ENCODE measurements around the gene EHHADH. TPM values are rescaled to one million over a fixed set of nuclear protein-coding genes. Genes with fewer than 3 reads are reported as not detected.

The EHHADH gene
- total RNA-seq, 1 experiment from 2014 or later = 8.4 TPM

- H3K36me3 ChIP-seq (ENCODE audit: low read depth) = no peaks in the 10 kb centered on the region
- H3K9me2 ChIP-seq (ENCODE audit: insufficient read depth) = no peaks in the 10 kb centered on the region
- H3K4me1 ChIP-seq (replicated peaks; ENCODE audit: insufficient read depth) = no peaks in the 10 kb centered on the region
- H3K79me2 ChIP-seq (ENCODE audit: low read depth) = no peaks in the 10 kb centered on the region
- POLR2A ChIA-PET (ENCODE audit: unreplicated experiment) = no interaction called here
- H4K20me1 ChIP-seq (ENCODE audit: insufficient read depth) = no peaks in the 10 kb centered on the region
- BruUV-seq (replicated peaks) = no TSS peak
- no peak overlapping the region for H3K27ac ChIP-seq
- no peak overlapping the region for H3K4me3 ChIP-seq
- CTCF ChIA-PET = no interaction called here
- intact Hi-C loops (cut with micrococcal nuclease; ENCODE audit: unreplicated experiment) = no loop called here
- no peak overlapping the region for H3K4me2 ChIP-seq
- no peaks in the 10 kb centered on the region for H3K27me3 ChIP-seq (ENCODE audit: insufficient read depth, low read depth)
- TF ChIP-seq EZH2 (IDR thresholded peaks at IDR 0.05; ENCODE audit: low read depth) = no peak
- TF ChIP-seq CTCF (conservative IDR thresholded peaks at IDR 0.05) = no peak
- H3F3A ChIP-seq (ENCODE audit: insufficient read depth, low read depth) = no peaks in the 10 kb centered on the region
- H2AFZ ChIP-seq = no peak overlapping the region
- DNase-seq = peak in 1 of 2 experiments; percentile 21
- H3K9me3 ChIP-seq (ENCODE audit: insufficient read depth, low read depth) = no peaks in the 10 kb centered on the region
Measured at GRCh38 chr3:185197068-185197467, 56.8 kb downstream of the EHHADH start.

- POLR2A ChIA-PET (ENCODE audit: unreplicated experiment) = interaction anchor here (0.7 kb wide), 1 partner anchor 170 kb away, joined by 4 read pairs; no protein-coding TSS in a partner anchor
- Histone ChIP-seq H3F3A (ENCODE audit: insufficient read depth, low read depth) (no peaks in the 10 kb centered on the region), H3K4me3 (no peak overlapping the region), H3K9me3 (ENCODE audit: insufficient read depth, low read depth) (no peaks in the 10 kb centered on the region), H3K27me3 (ENCODE audit: insufficient read depth, low read depth) (no peaks in the 10 kb centered on the region), H2AFZ (no peak overlapping the region), H3K36me3 (ENCODE audit: low read depth) (no peaks in the 10 kb centered on the region), H4K20me1 (ENCODE audit: insufficient read depth) (no peaks in the 10 kb centered on the region), H3K4me1 (replicated peaks; ENCODE audit: insufficient read depth) (no peaks in the 10 kb centered on the region), H3K79me2 (ENCODE audit: low read depth) (no peaks in the 10 kb centered on the region), H3K9me2 (ENCODE audit: insufficient read depth) (no peaks in the 10 kb centered on the region), H3K27ac (no peak overlapping the region), H3K4me2 (no peak overlapping the region)
- BruUV-seq (replicated peaks) = no TSS peak
- DNase-seq = no peak
- CTCF ChIA-PET = no interaction called here
- TF ChIP-seq EZH2 (IDR thresholded peaks at IDR 0.05; ENCODE audit: low read depth) (no peak), CTCF (conservative IDR thresholded peaks at IDR 0.05) (no peak)
- intact Hi-C loops (cut with micrococcal nuclease; ENCODE audit: unreplicated experiment) = no loop called here
Measured at GRCh38 chr3:185195652-185196051, 58.2 kb downstream of the EHHADH start.

GRCh38 chr3:185188816-185189215 lies 65.0 kb downstream of the EHHADH start:
- no peaks in the 10 kb centered on the region for H4K20me1 ChIP-seq (ENCODE audit: insufficient read depth)
- H3K4me3 ChIP-seq = no peak overlapping the region
- H3K4me2 ChIP-seq = no peak overlapping the region
- H3K27me3 ChIP-seq (ENCODE audit: insufficient read depth, low read depth) = no peaks in the 10 kb centered on the region
- H3K4me1 ChIP-seq (replicated peaks; ENCODE audit: insufficient read depth) = no peaks in the 10 kb centered on the region
- H3K27ac ChIP-seq = no peak overlapping the region
- no peaks in the 10 kb centered on the region for H3K79me2 ChIP-seq (ENCODE audit: low read depth)
- H3K9me3 ChIP-seq (ENCODE audit: insufficient read depth, low read depth) = no peaks in the 10 kb centered on the region
- intact Hi-C loops (cut with micrococcal nuclease; ENCODE audit: unreplicated experiment) = no loop called here
- H3F3A ChIP-seq (ENCODE audit: insufficient read depth, low read depth) = no peaks in the 10 kb centered on the region
- no peak for TF ChIP-seq EZH2 (IDR thresholded peaks at IDR 0.05; ENCODE audit: low read depth)
- TF ChIP-seq CTCF (conservative IDR thresholded peaks at IDR 0.05) = no peak
- H2AFZ ChIP-seq = no peak overlapping the region
- POLR2A ChIA-PET (ENCODE audit: unreplicated experiment) = no interaction called here
- H3K9me2 ChIP-seq (ENCODE audit: insufficient read depth) = no peaks in the 10 kb centered on the region
- no peaks in the 10 kb centered on the region for H3K36me3 ChIP-seq (ENCODE audit: low read depth)
- no TSS peak for BruUV-seq (replicated peaks)
- CTCF ChIA-PET = no interaction called here
- DNase-seq = no peak

Measured in PC-9 (cell line).